GM12864 (cell line): ENCODE data around the gene CHSY3.

ENCODE experiments used
- DNase-seq: peaks from one replicate; pipeline ENCODE4 v3.0.0-alpha.2; 2011; ENCODE audit warnings: low read depth
- H3K4me3 ChIP-seq: 2 replicates; pipeline ENCODE4 v1.5.1; 2011; ENCODE audit warnings: mild to moderate bottlenecking, low read depth, low read length, control low read depth
- TF ChIP-seq, protein P1 (sequence below): IDR thresholded peaks from 2 replicates; pipeline ENCODE4 v1.5.1; 2011; ENCODE audit warnings: low read depth, mild to moderate bottlenecking, moderate library complexity, low read length, control low read depth, inconsistent platforms; ENCODE audit errors: missing control alignments

CHSY3 gene

DNA sequence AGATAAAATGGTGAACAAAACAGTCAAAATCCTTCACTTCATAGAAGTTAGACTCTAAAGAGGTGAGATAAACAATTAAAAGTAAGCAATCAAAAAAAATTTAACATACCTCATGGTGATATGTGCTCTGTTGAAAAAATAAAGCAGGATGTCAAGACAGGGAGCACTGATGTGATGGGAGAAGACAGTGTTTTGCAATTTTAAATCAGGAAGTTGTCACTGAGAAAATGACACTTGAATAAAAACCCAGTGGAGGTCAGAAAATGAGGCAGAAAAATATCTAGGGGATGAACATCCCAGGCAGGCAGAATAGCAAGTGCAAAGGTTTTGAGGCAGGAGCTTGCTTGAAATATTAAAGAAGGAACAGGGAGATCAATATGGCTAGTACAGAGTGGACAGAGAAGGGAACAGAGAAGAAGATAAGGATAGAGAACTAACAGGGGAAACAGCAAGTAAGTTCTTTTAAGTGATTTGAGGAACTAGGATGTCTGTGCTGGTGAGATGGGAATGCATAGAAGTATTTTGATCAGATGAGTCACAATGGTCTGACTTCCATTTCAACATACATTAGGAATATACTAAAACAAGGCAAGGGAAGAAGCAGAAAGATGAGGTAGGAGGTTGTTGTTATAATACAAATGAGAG lies 130.4 kb downstream of the CHSY3 start:
- TF ChIP-seq, protein P1, sequence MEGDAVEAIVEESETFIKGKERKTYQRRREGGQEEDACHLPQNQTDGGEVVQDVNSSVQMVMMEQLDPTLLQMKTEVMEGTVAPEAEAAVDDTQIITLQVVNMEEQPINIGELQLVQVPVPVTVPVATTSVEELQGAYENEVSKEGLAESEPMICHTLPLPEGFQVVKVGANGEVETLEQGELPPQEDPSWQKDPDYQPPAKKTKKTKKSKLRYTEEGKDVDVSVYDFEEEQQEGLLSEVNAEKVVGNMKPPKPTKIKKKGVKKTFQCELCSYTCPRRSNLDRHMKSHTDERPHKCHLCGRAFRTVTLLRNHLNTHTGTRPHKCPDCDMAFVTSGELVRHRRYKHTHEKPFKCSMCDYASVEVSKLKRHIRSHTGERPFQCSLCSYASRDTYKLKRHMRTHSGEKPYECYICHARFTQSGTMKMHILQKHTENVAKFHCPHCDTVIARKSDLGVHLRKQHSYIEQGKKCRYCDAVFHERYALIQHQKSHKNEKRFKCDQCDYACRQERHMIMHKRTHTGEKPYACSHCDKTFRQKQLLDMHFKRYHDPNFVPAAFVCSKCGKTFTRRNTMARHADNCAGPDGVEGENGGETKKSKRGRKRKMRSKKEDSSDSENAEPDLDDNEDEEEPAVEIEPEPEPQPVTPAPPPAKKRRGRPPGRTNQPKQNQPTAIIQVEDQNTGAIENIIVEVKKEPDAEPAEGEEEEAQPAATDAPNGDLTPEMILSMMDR: no peak
- no peak for DNase-seq
- no peak overlapping the region for H3K4me3 ChIP-seq

DNA sequence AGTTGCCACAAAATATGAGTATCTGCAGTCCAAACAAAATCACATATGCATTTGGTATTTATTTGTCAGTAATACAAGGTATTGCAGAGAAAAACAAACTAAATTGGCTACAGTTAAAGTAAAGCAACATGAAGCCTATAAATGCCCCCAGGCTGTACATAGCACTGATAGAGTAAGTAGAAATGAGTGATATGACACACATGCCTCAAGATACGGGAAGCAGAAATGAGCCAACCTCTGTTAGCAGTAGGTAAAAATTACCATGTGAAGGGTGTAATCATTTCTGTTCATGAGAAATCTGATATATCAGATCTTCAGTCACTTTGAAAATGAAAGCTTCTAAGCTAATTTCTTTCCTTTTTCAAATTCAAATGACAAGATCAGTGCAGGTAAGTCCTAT lies 131.1 kb downstream of the CHSY3 start:
- TF ChIP-seq, protein P1: no peak
- no peak overlapping the region for H3K4me3 ChIP-seq
- DNase-seq: no peak

DNA sequence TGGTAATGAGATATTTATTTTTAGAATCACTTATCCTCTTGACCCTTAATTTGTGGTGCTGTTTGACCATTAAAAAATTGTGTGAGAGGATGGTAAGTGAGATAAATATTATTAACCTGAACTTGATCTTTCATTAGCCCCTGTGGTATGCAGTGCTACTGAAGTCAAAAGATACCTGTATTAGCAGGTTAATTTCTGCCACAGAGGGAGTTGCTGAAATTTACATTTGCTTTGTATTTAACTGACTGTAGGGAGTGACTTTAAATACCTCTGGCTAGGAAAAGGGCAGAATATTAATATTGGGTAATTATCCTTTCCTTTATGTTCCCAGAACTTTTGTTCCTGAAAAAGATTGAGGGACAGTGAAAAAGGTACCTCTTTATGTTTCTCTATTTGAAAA lies 133.6 kb downstream of the CHSY3 start:
- TF ChIP-seq, protein P1: no peak

DNA sequence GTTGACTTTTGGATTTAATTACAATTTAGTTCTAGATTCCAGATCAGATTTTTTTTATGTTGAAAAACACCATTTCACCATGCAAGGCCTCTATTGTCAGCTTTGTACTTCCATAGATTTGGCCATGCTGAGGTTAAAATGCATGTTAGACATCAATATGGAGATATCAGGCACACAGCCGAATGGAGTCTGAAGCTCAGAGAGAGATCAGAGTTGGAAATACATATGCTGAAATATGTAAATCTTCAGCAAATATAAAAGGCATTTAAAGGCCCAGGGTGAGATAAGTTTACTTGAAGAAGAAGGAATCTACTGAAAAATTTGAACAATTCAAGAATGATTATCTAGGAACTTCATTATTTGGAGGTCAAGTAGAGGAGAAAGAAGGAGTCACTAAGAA lies 139.6 kb downstream of the CHSY3 start:
- no peak for DNase-seq
- H3K4me3 ChIP-seq: no peak overlapping the region
- TF ChIP-seq, protein P1: no peak

More for the DNA sequence above, 133.6 kb downstream of the CHSY3 start:
- DNase-seq: no peak
- H3K4me3 ChIP-seq: no peak overlapping the region

DNA sequence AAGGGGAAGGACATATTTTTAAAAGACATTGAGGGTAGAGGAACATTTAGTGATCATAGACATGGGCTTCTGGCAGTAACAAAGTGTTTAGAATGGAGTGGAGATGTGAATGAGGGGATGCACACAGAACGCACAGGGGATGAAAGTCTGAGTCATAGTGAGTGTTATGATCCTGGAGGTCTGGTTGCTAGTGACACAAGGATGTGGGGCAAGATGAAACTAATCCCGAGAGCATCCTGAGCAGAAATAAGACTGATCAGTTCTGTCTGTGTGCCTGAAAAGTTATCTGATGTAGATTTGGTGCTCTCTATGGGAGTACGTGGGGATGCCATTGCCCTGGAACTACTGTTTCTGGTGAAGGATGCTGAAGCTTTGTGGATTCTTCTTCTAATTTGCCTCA lies 141.1 kb downstream of the CHSY3 start:
- no peak overlapping the region for H3K4me3 ChIP-seq
- DNase-seq: no peak
- TF ChIP-seq, protein P1: no peak

DNA sequence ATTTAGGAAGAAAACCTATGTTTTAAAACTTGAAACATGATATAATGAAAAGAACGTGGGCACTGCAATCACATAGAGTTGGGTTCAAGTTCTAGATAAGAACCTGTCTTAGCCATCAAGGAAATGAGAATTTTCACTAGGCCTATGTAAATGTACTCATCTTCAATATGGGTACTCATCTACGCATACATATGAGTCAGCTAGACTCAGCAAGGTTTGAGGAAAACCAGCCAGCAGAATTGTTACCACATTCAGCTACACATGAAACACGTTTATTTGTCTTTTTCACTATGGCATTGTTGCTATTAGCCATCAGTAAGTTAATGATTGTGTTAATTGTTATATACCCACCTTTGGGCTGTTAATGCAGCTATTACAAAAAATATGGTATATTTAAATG lies 146.3 kb downstream of the CHSY3 start:
- TF ChIP-seq, protein P1: no peak
- DNase-seq: no peak
- no peak overlapping the region for H3K4me3 ChIP-seq

DNA sequence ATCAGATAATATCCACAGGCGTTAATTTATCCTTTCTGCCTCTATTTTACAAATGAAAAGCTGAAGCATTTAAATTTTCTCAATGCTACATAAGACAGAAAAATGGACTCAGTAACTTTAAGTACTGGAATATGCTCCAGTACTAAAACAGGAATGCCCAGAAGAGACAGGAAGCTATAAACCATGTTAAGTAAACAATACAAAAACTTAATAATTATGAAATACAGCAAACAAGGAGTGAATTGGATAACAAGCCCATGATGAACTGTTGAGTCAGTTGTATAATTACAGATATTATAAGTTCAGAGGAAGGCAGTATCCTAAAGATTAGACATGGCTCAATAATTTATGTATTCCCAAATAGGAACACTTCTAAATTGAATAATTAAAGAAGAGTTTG lies 148.5 kb downstream of the CHSY3 start:
- no peak overlapping the region for H3K4me3 ChIP-seq
- no peak for DNase-seq
- TF ChIP-seq, protein P1: no peak
